Astrocyte (in vitro differentiated cells and primary cell): ENCODE measurements around the gene IL21R. TPM values are rescaled to one million over a fixed set of nuclear protein-coding genes. Genes with fewer than 3 reads are reported as not detected.
A peak's percentile ranks its signal among the peaks of the same experiment; 100 is the strongest.
"Not testable (repeated sequence)": the region's sequence is repeated elsewhere in the genome, so short reads cannot be mapped to it uniquely, and the experiment has no call there.

Source experiments
- DNase-seq: peaks from one replicate; pipeline ENCODE4 v3.0.0-alpha.2; 2010; ENCODE audit warnings: low read depth
- FAIRE-seq: peaks from 2 replicates; lab custom pipeline; 2011; peaks lifted over from hg19 to GRCh38; lab: Jason Lieb, UNC
- H2AFZ ChIP-seq: 2 replicates; pipeline ENCODE4 v1.6.0; 2012; ENCODE audit warnings: low read depth, low read length, inconsistent platforms
- H3K27ac ChIP-seq: 2 replicates; pipeline ENCODE4 v1.5.1; 2011; ENCODE audit warnings: low read depth, low read length, inconsistent platforms
- H3K27me3 ChIP-seq: 2 replicates; pipeline ENCODE4 v1.6.0; 2011; ENCODE audit warnings: low read length, inconsistent platforms; ENCODE audit not compliant: insufficient read depth
- H3K36me3 ChIP-seq: 2 replicates; pipeline ENCODE4 v1.5.1; 2011; ENCODE audit warnings: low read length, inconsistent platforms; ENCODE audit not compliant: insufficient read depth
- H3K4me1 ChIP-seq: 2 replicates; pipeline ENCODE4 v1.5.1; 2011; ENCODE audit warnings: low read length, inconsistent platforms; ENCODE audit not compliant: insufficient read depth
- H3K4me2 ChIP-seq: 2 replicates; pipeline ENCODE4 v1.6.0; 2012; ENCODE audit warnings: low read length, inconsistent platforms
- H3K4me3 ChIP-seq: 2 replicates; pipeline ENCODE4 v1.5.1; 2011; ENCODE audit warnings: low read depth, mild to moderate bottlenecking, low read length, inconsistent platforms; ENCODE audit not compliant: insufficient read depth
- H3K79me2 ChIP-seq: 2 replicates; pipeline ENCODE4 v1.6.0; 2012; ENCODE audit warnings: mild to moderate bottlenecking, low read length, inconsistent platforms; ENCODE audit not compliant: insufficient read depth
- H3K9ac ChIP-seq: 2 replicates; pipeline ENCODE4 v1.6.0; 2012; ENCODE audit warnings: mild to moderate bottlenecking, low read length, inconsistent platforms
- H3K9me3 ChIP-seq: 2 replicates; pipeline ENCODE4 v1.5.1; 2012; ENCODE audit warnings: low read depth, mild to moderate bottlenecking, low read length, inconsistent platforms; ENCODE audit not compliant: insufficient read depth
- H4K20me1 ChIP-seq: 2 replicates; pipeline ENCODE4 v1.6.0; 2012; ENCODE audit warnings: low read length, inconsistent platforms; ENCODE audit not compliant: insufficient read depth
- H3K27ac Mint-ChIP-seq: one replicate; pipeline ENCODE4 v1.8.0; 2021; ENCODE audit warnings: mild to moderate bottlenecking, mixed read lengths; ENCODE audit not compliant: unreplicated experiment
- H3K27me3 Mint-ChIP-seq: one replicate; pipeline ENCODE4 v1.8.0; 2021; ENCODE audit warnings: low read depth, mixed read lengths; ENCODE audit not compliant: unreplicated experiment
- H3K36me3 Mint-ChIP-seq: one replicate; pipeline ENCODE4 v1.8.0; 2021; ENCODE audit warnings: low read depth, mixed read lengths; ENCODE audit not compliant: unreplicated experiment
- H3K4me1 Mint-ChIP-seq: one replicate; pipeline ENCODE4 v1.8.0; 2021; ENCODE audit warnings: low read depth, mixed read lengths; ENCODE audit not compliant: unreplicated experiment
- H3K4me3 Mint-ChIP-seq: one replicate; pipeline ENCODE4 v1.8.0; 2021; ENCODE audit warnings: mild to moderate bottlenecking, moderate library complexity, mixed read lengths; ENCODE audit not compliant: unreplicated experiment
- H3K9me3 Mint-ChIP-seq: one replicate; pipeline ENCODE4 v1.8.0; 2021; ENCODE audit warnings: mild to moderate bottlenecking, mixed read lengths; ENCODE audit not compliant: unreplicated experiment
- CTCF ChIP-seq: IDR thresholded peaks from 2 replicates; pipeline ENCODE4 v1.5.1; 2011; ENCODE audit warnings: low read depth, mild to moderate bottlenecking, inconsistent platforms, low read length, moderate library complexity; ENCODE audit not compliant: insufficient read depth
- EZH2 ChIP-seq: IDR thresholded peaks from 2 replicates; pipeline ENCODE4 v1.6.1; 2012; ENCODE audit warnings: mild to moderate bottlenecking, low read length, inconsistent platforms; ENCODE audit not compliant: insufficient read depth
- total RNA-seq: library from RNA; stranded (reverse); gene quantifications from 2 replicates; pipeline ENCODE4 v1.2.1, GENCODE V29; 2021

IL21R gene
- total RNA-seq, 1 donor from 2014 or later, result 1.8 TPM

GRCh38 chr16:27432558-27432957 is 30.6 kb downstream of the IL21R start:
- Histone ChIP-seq H3K4me2 (peak overlapping the region; percentile 68), H3K27ac (peak overlapping the region; percentile 24), H3K9me3 (no peaks in the 10 kb centered on the region), H2AFZ (peak overlapping the region; percentile 12), H4K20me1 (no peaks in the 10 kb centered on the region), H3K36me3 (no peaks in the 10 kb centered on the region), H3K9ac (peak overlapping the region; percentile 51), H3K4me1 (peaks cover 12% of the 10 kb centered on the region), H3K79me2 (no peaks in the 10 kb centered on the region), H3K4me3 (no peak overlapping the region), H3K27me3 (no peaks in the 10 kb centered on the region)
- DNase-seq (peak; percentile 85), FAIRE-seq (peak; percentile 63)
- H3K4me3 Mint-ChIP-seq, result peak overlapping the region; percentile 17
- no peaks in the 10 kb centered on the region for H3K9me3 Mint-ChIP-seq
- H3K27ac Mint-ChIP-seq, result peak overlapping the region; percentile 28
- H3K36me3 Mint-ChIP-seq, result peaks cover 4% of the 10 kb centered on the region
- H3K27me3 Mint-ChIP-seq, result peaks cover 2% of the 10 kb centered on the region
- H3K4me1 Mint-ChIP-seq, result peaks cover 22% of the 10 kb centered on the region
- no peak for TF ChIP-seq CTCF
- TF ChIP-seq EZH2, result no peak

- DNase-seq, H3K4me3 ChIP-seq, H2AFZ ChIP-seq, FAIRE-seq, H3K36me3 Mint-ChIP-seq, H3K9ac ChIP-seq, H3K27ac ChIP-seq, H3K9me3 Mint-ChIP-seq, H3K27me3 ChIP-seq, H4K20me1 ChIP-seq, H3K9me3 ChIP-seq, H3K79me2 ChIP-seq, H3K27me3 Mint-ChIP-seq, H3K36me3 ChIP-seq: not testable (repeated sequence)
- Mint-ChIP-seq H3K4me1 (peaks cover 22% of the 10 kb centered on the region), H3K4me3 (peak overlapping the region; percentile 14), H3K27ac (peak overlapping the region; percentile 21)
- Histone ChIP-seq H3K4me2 (peak overlapping the region; percentile 68), H3K4me1 (peaks cover 12% of the 10 kb centered on the region)
Measured at GRCh38 chr16:27433191-27433590, 31.2 kb downstream of the IL21R start.

GRCh38 chr16:27433636-27434035 is 31.7 kb downstream of the IL21R start:
- H4K20me1 ChIP-seq, result no peaks in the 10 kb centered on the region
- no peaks in the 10 kb centered on the region for H3K9me3 ChIP-seq
- no peak overlapping the region for H3K9ac ChIP-seq
- peaks cover 2% of the 10 kb centered on the region for H3K27me3 Mint-ChIP-seq
- no peak overlapping the region for H3K4me2 ChIP-seq
- H3K27ac Mint-ChIP-seq, result no peak overlapping the region
- no peak for FAIRE-seq
- no peak for DNase-seq
- H2AFZ ChIP-seq, result no peak overlapping the region
- peaks cover 22% of the 10 kb centered on the region for H3K4me1 Mint-ChIP-seq
- H3K4me1 ChIP-seq, result peaks cover 12% of the 10 kb centered on the region
- H3K36me3 Mint-ChIP-seq, result peaks cover 6% of the 10 kb centered on the region
- H3K27ac ChIP-seq, result no peak overlapping the region
- H3K4me3 ChIP-seq, result no peak overlapping the region
- no peaks in the 10 kb centered on the region for H3K9me3 Mint-ChIP-seq
- H3K27me3 ChIP-seq, result no peaks in the 10 kb centered on the region
- no peak overlapping the region for H3K4me3 Mint-ChIP-seq
- H3K79me2 ChIP-seq, result no peaks in the 10 kb centered on the region
- no peaks in the 10 kb centered on the region for H3K36me3 ChIP-seq
- TF ChIP-seq EZH2 (no peak), CTCF (no peak)
